Measurements from ENCODE around the gene CT47A1.

GRCh38 chrX:121011254-121011653 lies 25.7 kb upstream of the CT47A1 start:
- TF ChIP-seq YY1 (IDR thresholded peaks at IDR 0.05; ENCODE audit: insufficient read depth, insufficient read length) (no peak), ZNF274 (IDR thresholded peaks at IDR 0.05; ENCODE audit: low read depth, low read length) (no peak)

All from NT2/D1 (cell line).